ENCODE measurements around the gene BASP1.

DNA sequence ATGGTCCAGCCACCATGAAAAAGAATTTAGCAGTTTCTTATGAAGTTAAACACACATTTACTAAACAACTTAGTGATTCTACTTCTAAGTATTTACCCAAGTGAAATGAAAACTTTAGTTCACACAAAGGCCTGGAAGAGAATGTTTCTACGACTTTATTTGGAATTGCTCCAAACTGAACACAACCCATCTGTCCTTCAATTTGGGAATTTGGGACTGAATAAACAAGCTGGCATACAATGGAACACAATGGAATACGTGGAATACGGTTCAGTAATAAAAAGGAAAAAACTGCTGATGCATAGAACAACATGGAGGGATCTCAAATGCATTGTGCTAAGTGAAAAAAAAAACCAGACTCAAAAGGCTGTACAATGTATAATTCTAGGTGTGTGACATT, 44.6 kb upstream of the BASP1 start:
- TF ChIP-seq, protein P1, sequence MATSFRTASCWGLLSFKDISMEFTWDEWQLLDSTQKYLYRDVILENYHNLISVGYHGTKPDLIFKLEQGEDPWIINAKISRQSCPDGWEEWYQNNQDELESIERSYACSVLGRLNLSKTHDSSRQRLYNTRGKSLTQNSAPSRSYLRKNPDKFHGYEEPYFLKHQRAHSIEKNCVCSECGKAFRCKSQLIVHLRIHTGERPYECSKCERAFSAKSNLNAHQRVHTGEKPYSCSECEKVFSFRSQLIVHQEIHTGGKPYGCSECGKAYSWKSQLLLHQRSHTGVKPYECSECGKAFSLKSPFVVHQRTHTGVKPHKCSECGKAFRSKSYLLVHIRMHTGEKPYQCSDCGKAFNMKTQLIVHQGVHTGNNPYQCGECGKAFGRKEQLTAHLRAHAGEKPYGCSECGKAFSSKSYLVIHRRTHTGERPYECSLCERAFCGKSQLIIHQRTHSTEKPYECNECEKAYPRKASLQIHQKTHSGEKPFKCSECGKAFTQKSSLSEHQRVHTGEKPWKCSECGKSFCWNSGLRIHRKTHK (tag by site-specific recombination; IDR thresholded peaks at IDR 0.05): no peak
- TF ChIP-seq CTCF (tag by site-specific recombination; IDR thresholded peaks at IDR 0.05): no peak
- TF ChIP-seq ZBTB7A (tag by site-specific recombination; IDR thresholded peaks at IDR 0.05; ENCODE audit: low read depth): no peak
- TF ChIP-seq, protein P2, sequence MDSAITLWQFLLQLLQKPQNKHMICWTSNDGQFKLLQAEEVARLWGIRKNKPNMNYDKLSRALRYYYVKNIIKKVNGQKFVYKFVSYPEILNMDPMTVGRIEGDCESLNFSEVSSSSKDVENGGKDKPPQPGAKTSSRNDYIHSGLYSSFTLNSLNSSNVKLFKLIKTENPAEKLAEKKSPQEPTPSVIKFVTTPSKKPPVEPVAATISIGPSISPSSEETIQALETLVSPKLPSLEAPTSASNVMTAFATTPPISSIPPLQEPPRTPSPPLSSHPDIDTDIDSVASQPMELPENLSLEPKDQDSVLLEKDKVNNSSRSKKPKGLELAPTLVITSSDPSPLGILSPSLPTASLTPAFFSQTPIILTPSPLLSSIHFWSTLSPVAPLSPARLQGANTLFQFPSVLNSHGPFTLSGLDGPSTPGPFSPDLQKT (IDR thresholded peaks at IDR 0.05; ENCODE audit: borderline replicate concordance, low read depth, low read length): no peak
- TF ChIP-seq HOXD13 (CRISPR knock-in tag; IDR thresholded peaks at IDR 0.05; ENCODE audit: borderline replicate concordance): no peak
- no peak for TF ChIP-seq ZSCAN18 (tag by site-specific recombination; IDR thresholded peaks at IDR 0.05)
- no peak for TF ChIP-seq ZNF549 (tag by site-specific recombination; IDR thresholded peaks at IDR 0.05)
- TF ChIP-seq ZNF670 (tag by site-specific recombination; IDR thresholded peaks at IDR 0.05; ENCODE audit: low read depth): no peak
- no peak for TF ChIP-seq ZFP3 (tag by site-specific recombination; IDR thresholded peaks at IDR 0.05; ENCODE audit: low read depth)
- TF ChIP-seq EGR2 (tag by site-specific recombination; IDR thresholded peaks at IDR 0.05; ENCODE audit: low read depth): no peak
- no peak for TF ChIP-seq ZNF394 (tag by site-specific recombination; IDR thresholded peaks at IDR 0.05; ENCODE audit: borderline replicate concordance)
- no peak for TF ChIP-seq ZFP37 (tag by site-specific recombination; IDR thresholded peaks at IDR 0.05)
- no peak for TF ChIP-seq TRIM28 (IDR thresholded peaks at IDR 0.05; ENCODE audit: borderline replicate concordance, low read length)
- TF ChIP-seq ATF2 (tag by site-specific recombination; IDR thresholded peaks at IDR 0.05; ENCODE audit: low read depth): no peak

All from HEK293 (cell line).